Measurements from ENCODE around the gene NRXN3. TPM values are rescaled to one million over a fixed set of nuclear protein-coding genes. Genes with fewer than 3 reads are reported as not detected.

NRXN3 gene
- total and polyA plus RNA-seq, 2 donors (not counting 1 experiment from before 2014, with no cell fraction given): 0.83 to 34.6 TPM

- Histone ChIP-seq H3K4me3 (replicated peaks in 1 of 4; ENCODE audit: control extremely low read depth in 1 of 4, insufficient read depth in 1 of 4, low read depth in 3 of 4, low read length in 4 of 4) (no peak overlapping the region), H3K36me3 (ENCODE audit: control insufficient read depth, insufficient read depth, low read length) (no peaks in the 10 kb centered on the region), H4K20me1 (ENCODE audit: control insufficient read depth, extremely low read depth, insufficient read depth, low read length) (no peaks in the 10 kb centered on the region), H2AFZ (ENCODE audit: low read length) (no peak overlapping the region), H3K9ac (ENCODE audit: insufficient read depth, low read length) (no peak overlapping the region), H3K79me2 (ENCODE audit: control insufficient read depth, insufficient read depth, low read length) (no peaks in the 10 kb centered on the region), H3K27ac (ENCODE audit: insufficient read depth, low read length) (no peak overlapping the region), H3K27me3 (ENCODE audit: control insufficient read depth, insufficient read depth, low read length) (no peaks in the 10 kb centered on the region), H3K9me3 (ENCODE audit: control insufficient read depth, insufficient read depth, low read depth, low read length) (no peaks in the 10 kb centered on the region), H3K4me1 (ENCODE audit: control insufficient read depth, extremely low read depth, insufficient read depth, low read length) (no peaks in the 10 kb centered on the region), H3K4me2 (ENCODE audit: extremely low read depth, insufficient read depth, low read length) (no peak overlapping the region)
- DNase-seq (ENCODE audit: low read depth in 2 of 2): no peak
- no peak for TF ChIP-seq CTCF (conservative IDR thresholded peaks at IDR 0.05 in 1 of 2, IDR thresholded peaks at IDR 0.05 in 1 of 2; ENCODE audit: low read depth in 1 of 2, low read length in 2 of 2)
- no peak for TF ChIP-seq EZH2 (IDR thresholded peaks at IDR 0.05; ENCODE audit: low read length, missing control alignments)
These were observed 189.4 kb downstream of the NRXN3 start for GRCh38 chr14:78359581-78359980.

- no peaks in the 10 kb centered on the region for H3K9me3 ChIP-seq (ENCODE audit: control insufficient read depth, insufficient read depth, low read depth, low read length)
- TF ChIP-seq CTCF (conservative IDR thresholded peaks at IDR 0.05 in 1 of 2, IDR thresholded peaks at IDR 0.05 in 1 of 2; ENCODE audit: low read depth in 1 of 2, low read length in 2 of 2): no peak
- TF ChIP-seq EZH2 (IDR thresholded peaks at IDR 0.05; ENCODE audit: low read length, missing control alignments): no peak
- H3K9ac ChIP-seq (ENCODE audit: insufficient read depth, low read length): no peak overlapping the region
These were observed 192.8 kb downstream of the NRXN3 start for GRCh38 chr14:78363008-78363407.

GRCh38 chr14:78367355-78367754, 197.2 kb downstream of the NRXN3 start:
- H2AFZ ChIP-seq (ENCODE audit: low read length): no peak overlapping the region
- DNase-seq (ENCODE audit: low read depth in 2 of 2): no peak
- H4K20me1 ChIP-seq (ENCODE audit: control insufficient read depth, extremely low read depth, insufficient read depth, low read length): no peaks in the 10 kb centered on the region
- H3K4me2 ChIP-seq (ENCODE audit: extremely low read depth, insufficient read depth, low read length): no peak overlapping the region
- H3K79me2 ChIP-seq (ENCODE audit: control insufficient read depth, insufficient read depth, low read length): no peaks in the 10 kb centered on the region
- no peaks in the 10 kb centered on the region for H3K27me3 ChIP-seq (ENCODE audit: control insufficient read depth, insufficient read depth, low read length)
- no peak overlapping the region for H3K9ac ChIP-seq (ENCODE audit: insufficient read depth, low read length)
- no peaks in the 10 kb centered on the region for H3K36me3 ChIP-seq (ENCODE audit: control insufficient read depth, insufficient read depth, low read length)
- TF ChIP-seq CTCF (conservative IDR thresholded peaks at IDR 0.05 in 1 of 2, IDR thresholded peaks at IDR 0.05 in 1 of 2; ENCODE audit: low read depth in 1 of 2, low read length in 2 of 2): no peak
- TF ChIP-seq EZH2 (IDR thresholded peaks at IDR 0.05; ENCODE audit: low read length, missing control alignments): no peak
- H3K9me3 ChIP-seq (ENCODE audit: control insufficient read depth, insufficient read depth, low read depth, low read length): no peaks in the 10 kb centered on the region
- no peak overlapping the region for H3K27ac ChIP-seq (ENCODE audit: insufficient read depth, low read length)
- H3K4me1 ChIP-seq (ENCODE audit: control insufficient read depth, extremely low read depth, insufficient read depth, low read length): no peaks in the 10 kb centered on the region
- no peak overlapping the region for H3K4me3 ChIP-seq (replicated peaks in 1 of 4; ENCODE audit: control extremely low read depth in 1 of 4, insufficient read depth in 1 of 4, low read depth in 3 of 4, low read length in 4 of 4)

More at GRCh38 chr14:78363008-78363407, 192.8 kb downstream of the NRXN3 start:
- no peak for DNase-seq (ENCODE audit: low read depth in 2 of 2)
- no peaks in the 10 kb centered on the region for H3K36me3 ChIP-seq (ENCODE audit: control insufficient read depth, insufficient read depth, low read length)
- H3K27ac ChIP-seq (ENCODE audit: insufficient read depth, low read length): no peak overlapping the region
- H3K4me2 ChIP-seq (ENCODE audit: extremely low read depth, insufficient read depth, low read length): no peak overlapping the region
- no peak overlapping the region for H3K4me3 ChIP-seq (replicated peaks in 1 of 4; ENCODE audit: control extremely low read depth in 1 of 4, insufficient read depth in 1 of 4, low read depth in 3 of 4, low read length in 4 of 4)
- no peaks in the 10 kb centered on the region for H4K20me1 ChIP-seq (ENCODE audit: control insufficient read depth, extremely low read depth, insufficient read depth, low read length)
- H3K27me3 ChIP-seq (ENCODE audit: control insufficient read depth, insufficient read depth, low read length): no peaks in the 10 kb centered on the region
- H2AFZ ChIP-seq (ENCODE audit: low read length): no peak overlapping the region
- no peaks in the 10 kb centered on the region for H3K4me1 ChIP-seq (ENCODE audit: control insufficient read depth, extremely low read depth, insufficient read depth, low read length)
- no peaks in the 10 kb centered on the region for H3K79me2 ChIP-seq (ENCODE audit: control insufficient read depth, insufficient read depth, low read length)

Measured in fibroblast of lung (primary cell).